HepG2 (cell line): ENCODE measurements around the gene TNXB. TPM values are rescaled to one million over a fixed set of nuclear protein-coding genes. Genes with fewer than 3 reads are reported as not detected.

Experiments
- ASH2L ChIP-seq: fragments of 300-600, 200-600 bp; sonication (generic); IDR thresholded peaks from 2 replicates; pipeline ENCODE4 v1.7.0; 2017; ENCODE audit warnings: low read depth, mild to moderate bottlenecking, moderate library complexity, mixed read lengths, low read length; ENCODE audit not compliant: insufficient read length
- FOSL1 ChIP-seq: sonication (generic); formaldehyde crosslinking; IDR thresholded peaks from 2 replicates; pipeline ENCODE4 v1.9.0; 2021; ENCODE audit warnings: missing genetic modification reagents, borderline replicate concordance
- KLF6 ChIP-seq: IDR thresholded peaks from 2 replicates; pipeline ENCODE4 v1.8.0; 2016; ENCODE audit warnings: missing biosample characterization, missing genetic modification reagents
- NFE2L2 ChIP-seq: fragments of 150-350 bp; IDR thresholded peaks from 2 replicates; pipeline ENCODE4 v1.6.1; 2014; ENCODE audit warnings: low read length
- SNAPC2 ChIP-seq: sonication (generic); formaldehyde crosslinking; IDR thresholded peaks from 2 replicates; pipeline ENCODE4 v1.8.1; 2022; ENCODE audit warnings: mild to moderate bottlenecking, missing genetic modification reagents
- STAG1 ChIP-seq: sonication (generic); formaldehyde crosslinking; IDR thresholded peaks from 2 replicates; pipeline ENCODE4 v1.4.0; 2020; ENCODE audit warnings: missing genetic modification reagents
- TBX3 ChIP-seq: fragments of 450-650 bp; IDR thresholded peaks from 2 replicates; pipeline ENCODE4 v1.6.1; 2017; ENCODE audit warnings: antibody characterized with exemption, mild to moderate bottlenecking, inconsistent platforms, borderline replicate concordance
- ZBTB7A ChIP-seq: sonication (generic); formaldehyde crosslinking; IDR thresholded peaks from 2 replicates; pipeline ENCODE4 v1.8.0; 2022; ENCODE audit warnings: mild to moderate bottlenecking, missing genetic modification reagents
- ZC3H4 ChIP-seq: sonication (generic); formaldehyde crosslinking; IDR thresholded peaks from 2 replicates; pipeline ENCODE4 v1.4.0; 2020; ENCODE audit warnings: missing genetic modification reagents, borderline replicate concordance
- ZNF747 ChIP-seq: sonication (generic); formaldehyde crosslinking; IDR thresholded peaks from 2 replicates; pipeline ENCODE4 v1.8.1; 2023; ENCODE audit warnings: missing genetic modification reagents, mild to moderate bottlenecking, borderline replicate concordance
- polyA plus RNA-seq, 8 experiments: library from polyadenylated mRNA; depleted of rRNA in 3 of 8; stranded (reverse) in 7 of 8; unstranded in 1 of 8; fragments of >200 nt; fragmentation: Illumina TruSeq in 4 of 8; extraction: Trizol in 4 of 8; gene quantifications; 2 replicates each; pipeline versions ENCODE4 v1.2.1 to v1.2.3, GENCODE V29; 2011 to 2016; ENCODE audit warnings: low read depth in 4 of 8, missing spikeins in 1 of 8, mixed read lengths in 1 of 8; ENCODE audit not compliant: insufficient read depth in 1 of 8
- total RNA-seq, 5 experiments: library from RNA; depleted of rRNA; stranded (reverse); fragments of >200 nt; fragmentation: Illumina TruSeq; extraction: Trizol; gene quantifications; 2 replicates each; pipeline ENCODE4 v1.2.3, GENCODE V29; 2016; ENCODE audit warnings: low read depth in 1 of 5
- TF ChIP-seq, protein P1 (sequence below): sonication (generic); formaldehyde crosslinking; IDR thresholded peaks from 2 replicates; pipeline ENCODE4 v1.4.0; 2020; ENCODE audit warnings: mild to moderate bottlenecking, missing genetic modification reagents, borderline replicate concordance
- TF ChIP-seq, protein P2 (sequence below): sonication (generic); formaldehyde crosslinking; IDR thresholded peaks from 2 replicates; pipeline ENCODE4 v1.8.1; 2023; ENCODE audit warnings: mild to moderate bottlenecking, missing genetic modification reagents
- TF ChIP-seq, protein P3 (sequence below): IDR thresholded peaks from 2 replicates; pipeline ENCODE4 v1.6.1; 2016; ENCODE audit warnings: mild to moderate bottlenecking
- TF ChIP-seq, protein P4 (sequence below): sonication (generic); formaldehyde crosslinking; IDR thresholded peaks from 2 replicates; pipeline ENCODE4 v1.5.0; 2020; ENCODE audit warnings: missing genetic modification reagents
- TF ChIP-seq, protein P5 (sequence below): IDR thresholded peaks from 2 replicates; pipeline ENCODE4 v1.6.1; 2016; ENCODE audit warnings: low read depth, missing genetic modification reagents, missing compliant biosample characterization

TNXB gene
- total and polyA plus RNA-seq, 2 of the 13 experiments (the other 11 are each of a cell fraction or from before 2014, with no cell fraction given) = 1.6 to 2.7 TPM

DNA sequence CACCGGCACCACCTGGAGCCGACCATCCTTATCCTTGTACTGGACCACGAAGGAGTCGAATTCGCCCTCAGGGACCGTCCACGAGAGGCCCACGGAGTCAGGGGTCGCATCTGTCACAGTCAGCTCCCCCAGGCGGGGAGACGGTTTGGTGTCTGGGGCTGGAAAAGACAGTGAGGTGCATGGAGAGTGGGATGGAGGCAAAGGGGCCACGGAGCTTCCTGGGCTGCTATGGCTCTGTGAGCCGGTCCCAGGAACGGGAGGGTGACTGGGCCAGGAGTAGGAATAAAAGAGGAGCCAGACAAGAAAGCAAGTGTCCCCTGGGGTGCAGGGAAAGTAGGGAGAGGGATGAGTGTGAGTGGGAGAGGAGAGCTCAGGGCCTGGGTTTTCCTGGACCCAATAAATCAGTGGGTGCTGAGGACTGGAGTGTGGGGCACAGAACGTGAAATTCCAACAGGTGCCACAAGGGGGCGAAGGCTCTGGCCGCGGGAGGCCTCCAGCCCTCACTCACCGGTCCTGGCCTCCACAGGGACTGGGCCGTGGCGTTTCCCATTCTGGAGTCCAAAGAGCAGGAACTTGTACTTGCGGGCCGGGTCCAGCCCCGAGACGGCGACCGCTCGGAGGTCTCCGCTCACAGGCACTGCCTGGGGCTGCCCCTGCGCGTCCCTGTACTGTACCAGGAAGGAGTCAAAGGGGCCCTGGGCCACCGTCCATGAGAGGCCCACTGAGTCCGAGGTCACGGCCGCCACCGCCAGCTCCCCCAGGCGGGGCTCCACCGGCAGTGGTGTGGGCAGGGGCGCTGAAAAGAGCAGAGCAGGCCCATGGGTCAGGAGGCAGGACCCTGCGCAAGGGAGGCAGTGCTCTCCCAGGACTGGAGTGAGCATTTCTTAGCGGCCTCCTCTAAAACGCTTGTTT is 61.0 kb downstream of the TNXB start (continued):
- TF ChIP-seq, protein P1, sequence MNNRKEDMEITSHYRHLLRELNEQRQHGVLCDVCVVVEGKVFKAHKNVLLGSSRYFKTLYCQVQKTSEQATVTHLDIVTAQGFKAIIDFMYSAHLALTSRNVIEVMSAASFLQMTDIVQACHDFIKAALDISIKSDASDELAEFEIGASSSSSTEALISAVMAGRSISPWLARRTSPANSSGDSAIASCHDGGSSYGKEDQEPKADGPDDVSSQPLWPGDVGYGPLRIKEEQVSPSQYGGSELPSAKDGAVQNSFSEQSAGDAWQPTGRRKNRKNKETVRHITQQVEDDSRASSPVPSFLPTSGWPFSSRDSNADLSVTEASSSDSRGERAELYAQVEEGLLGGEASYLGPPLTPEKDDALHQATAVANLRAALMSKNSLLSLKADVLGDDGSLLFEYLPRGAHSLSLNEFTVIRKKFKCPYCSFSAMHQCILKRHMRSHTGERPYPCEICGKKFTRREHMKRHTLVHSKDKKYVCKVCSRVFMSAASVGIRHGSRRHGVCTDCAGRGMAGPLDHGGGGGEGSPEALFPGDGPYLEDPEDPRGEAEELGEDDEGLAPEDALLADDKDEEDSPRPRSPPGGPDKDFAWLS (CRISPR knock-in tag) = no peak
- TF ChIP-seq ZNF747 (no peak), STAG1 (CRISPR knock-in tag) (peak; percentile 72), ZC3H4 (no peak; the same call in 1 of the 2 replicates), TBX3 (no peak), ASH2L (peak; percentile 32), ZBTB7A (no peak), KLF6 (CRISPR knock-in tag) (no peak), FOSL1 (peak; percentile 14; the same call in 1 of the 2 replicates), SNAPC2 (no peak), NFE2L2 (no peak)
- TF ChIP-seq, protein P2, sequence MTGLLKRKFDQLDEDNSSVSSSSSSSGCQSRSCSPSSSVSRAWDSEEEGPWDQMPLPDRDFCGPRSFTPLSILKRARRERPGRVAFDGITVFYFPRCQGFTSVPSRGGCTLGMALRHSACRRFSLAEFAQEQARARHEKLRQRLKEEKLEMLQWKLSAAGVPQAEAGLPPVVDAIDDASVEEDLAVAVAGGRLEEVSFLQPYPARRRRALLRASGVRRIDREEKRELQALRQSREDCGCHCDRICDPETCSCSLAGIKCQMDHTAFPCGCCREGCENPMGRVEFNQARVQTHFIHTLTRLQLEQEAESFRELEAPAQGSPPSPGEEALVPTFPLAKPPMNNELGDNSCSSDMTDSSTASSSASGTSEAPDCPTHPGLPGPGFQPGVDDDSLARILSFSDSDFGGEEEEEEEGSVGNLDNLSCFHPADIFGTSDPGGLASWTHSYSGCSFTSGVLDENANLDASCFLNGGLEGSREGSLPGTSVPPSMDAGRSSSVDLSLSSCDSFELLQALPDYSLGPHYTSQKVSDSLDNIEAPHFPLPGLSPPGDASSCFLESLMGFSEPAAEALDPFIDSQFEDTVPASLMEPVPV (CRISPR knock-in tag) = 0 out of 2 replicates have a peak, but pooled peaks have one; percentile 60
- TF ChIP-seq, protein P3, sequence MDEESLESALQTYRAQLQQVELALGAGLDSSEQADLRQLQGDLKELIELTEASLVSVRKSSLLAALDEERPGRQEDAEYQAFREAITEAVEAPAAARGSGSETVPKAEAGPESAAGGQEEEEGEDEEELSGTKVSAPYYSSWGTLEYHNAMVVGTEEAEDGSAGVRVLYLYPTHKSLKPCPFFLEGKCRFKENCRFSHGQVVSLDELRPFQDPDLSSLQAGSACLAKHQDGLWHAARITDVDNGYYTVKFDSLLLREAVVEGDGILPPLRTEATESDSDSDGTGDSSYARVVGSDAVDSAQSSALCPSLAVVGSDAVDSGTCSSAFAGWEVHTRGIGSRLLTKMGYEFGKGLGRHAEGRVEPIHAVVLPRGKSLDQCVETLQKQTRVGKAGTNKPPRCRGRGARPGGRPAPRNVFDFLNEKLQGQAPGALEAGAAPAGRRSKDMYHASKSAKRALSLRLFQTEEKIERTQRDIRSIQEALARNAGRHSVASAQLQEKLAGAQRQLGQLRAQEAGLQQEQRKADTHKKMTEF (CRISPR knock-in tag) = peak; percentile 94
- TF ChIP-seq, protein P4, sequence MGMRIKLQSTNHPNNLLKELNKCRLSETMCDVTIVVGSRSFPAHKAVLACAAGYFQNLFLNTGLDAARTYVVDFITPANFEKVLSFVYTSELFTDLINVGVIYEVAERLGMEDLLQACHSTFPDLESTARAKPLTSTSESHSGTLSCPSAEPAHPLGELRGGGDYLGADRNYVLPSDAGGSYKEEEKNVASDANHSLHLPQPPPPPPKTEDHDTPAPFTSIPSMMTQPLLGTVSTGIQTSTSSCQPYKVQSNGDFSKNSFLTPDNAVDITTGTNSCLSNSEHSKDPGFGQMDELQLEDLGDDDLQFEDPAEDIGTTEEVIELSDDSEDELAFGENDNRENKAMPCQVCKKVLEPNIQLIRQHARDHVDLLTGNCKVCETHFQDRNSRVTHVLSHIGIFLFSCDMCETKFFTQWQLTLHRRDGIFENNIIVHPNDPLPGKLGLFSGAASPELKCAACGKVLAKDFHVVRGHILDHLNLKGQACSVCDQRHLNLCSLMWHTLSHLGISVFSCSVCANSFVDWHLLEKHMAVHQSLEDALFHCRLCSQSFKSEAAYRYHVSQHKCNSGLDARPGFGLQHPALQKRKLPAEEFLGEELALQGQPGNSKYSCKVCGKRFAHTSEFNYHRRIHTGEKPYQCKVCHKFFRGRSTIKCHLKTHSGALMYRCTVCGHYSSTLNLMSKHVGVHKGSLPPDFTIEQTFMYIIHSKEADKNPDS = peak; percentile 63; the same call in 1 of the 2 replicates
- TF ChIP-seq, protein P5, sequence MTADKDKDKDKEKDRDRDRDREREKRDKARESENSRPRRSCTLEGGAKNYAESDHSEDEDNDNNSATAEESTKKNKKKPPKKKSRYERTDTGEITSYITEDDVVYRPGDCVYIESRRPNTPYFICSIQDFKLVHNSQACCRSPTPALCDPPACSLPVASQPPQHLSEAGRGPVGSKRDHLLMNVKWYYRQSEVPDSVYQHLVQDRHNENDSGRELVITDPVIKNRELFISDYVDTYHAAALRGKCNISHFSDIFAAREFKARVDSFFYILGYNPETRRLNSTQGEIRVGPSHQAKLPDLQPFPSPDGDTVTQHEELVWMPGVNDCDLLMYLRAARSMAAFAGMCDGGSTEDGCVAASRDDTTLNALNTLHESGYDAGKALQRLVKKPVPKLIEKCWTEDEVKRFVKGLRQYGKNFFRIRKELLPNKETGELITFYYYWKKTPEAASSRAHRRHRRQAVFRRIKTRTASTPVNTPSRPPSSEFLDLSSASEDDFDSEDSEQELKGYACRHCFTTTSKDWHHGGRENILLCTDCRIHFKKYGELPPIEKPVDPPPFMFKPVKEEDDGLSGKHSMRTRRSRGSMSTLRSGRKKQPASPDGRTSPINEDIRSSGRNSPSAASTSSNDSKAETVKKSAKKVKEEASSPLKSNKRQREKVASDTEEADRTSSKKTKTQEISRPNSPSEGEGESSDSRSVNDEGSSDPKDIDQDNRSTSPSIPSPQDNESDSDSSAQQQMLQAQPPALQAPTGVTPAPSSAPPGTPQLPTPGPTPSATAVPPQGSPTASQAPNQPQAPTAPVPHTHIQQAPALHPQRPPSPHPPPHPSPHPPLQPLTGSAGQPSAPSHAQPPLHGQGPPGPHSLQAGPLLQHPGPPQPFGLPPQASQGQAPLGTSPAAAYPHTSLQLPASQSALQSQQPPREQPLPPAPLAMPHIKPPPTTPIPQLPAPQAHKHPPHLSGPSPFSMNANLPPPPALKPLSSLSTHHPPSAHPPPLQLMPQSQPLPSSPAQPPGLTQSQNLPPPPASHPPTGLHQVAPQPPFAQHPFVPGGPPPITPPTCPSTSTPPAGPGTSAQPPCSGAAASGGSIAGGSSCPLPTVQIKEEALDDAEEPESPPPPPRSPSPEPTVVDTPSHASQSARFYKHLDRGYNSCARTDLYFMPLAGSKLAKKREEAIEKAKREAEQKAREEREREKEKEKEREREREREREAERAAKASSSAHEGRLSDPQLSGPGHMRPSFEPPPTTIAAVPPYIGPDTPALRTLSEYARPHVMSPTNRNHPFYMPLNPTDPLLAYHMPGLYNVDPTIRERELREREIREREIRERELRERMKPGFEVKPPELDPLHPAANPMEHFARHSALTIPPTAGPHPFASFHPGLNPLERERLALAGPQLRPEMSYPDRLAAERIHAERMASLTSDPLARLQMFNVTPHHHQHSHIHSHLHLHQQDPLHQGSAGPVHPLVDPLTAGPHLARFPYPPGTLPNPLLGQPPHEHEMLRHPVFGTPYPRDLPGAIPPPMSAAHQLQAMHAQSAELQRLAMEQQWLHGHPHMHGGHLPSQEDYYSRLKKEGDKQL = no peak
